ENCODE results near the gene USP25.

- TF ChIP-seq, protein P1, sequence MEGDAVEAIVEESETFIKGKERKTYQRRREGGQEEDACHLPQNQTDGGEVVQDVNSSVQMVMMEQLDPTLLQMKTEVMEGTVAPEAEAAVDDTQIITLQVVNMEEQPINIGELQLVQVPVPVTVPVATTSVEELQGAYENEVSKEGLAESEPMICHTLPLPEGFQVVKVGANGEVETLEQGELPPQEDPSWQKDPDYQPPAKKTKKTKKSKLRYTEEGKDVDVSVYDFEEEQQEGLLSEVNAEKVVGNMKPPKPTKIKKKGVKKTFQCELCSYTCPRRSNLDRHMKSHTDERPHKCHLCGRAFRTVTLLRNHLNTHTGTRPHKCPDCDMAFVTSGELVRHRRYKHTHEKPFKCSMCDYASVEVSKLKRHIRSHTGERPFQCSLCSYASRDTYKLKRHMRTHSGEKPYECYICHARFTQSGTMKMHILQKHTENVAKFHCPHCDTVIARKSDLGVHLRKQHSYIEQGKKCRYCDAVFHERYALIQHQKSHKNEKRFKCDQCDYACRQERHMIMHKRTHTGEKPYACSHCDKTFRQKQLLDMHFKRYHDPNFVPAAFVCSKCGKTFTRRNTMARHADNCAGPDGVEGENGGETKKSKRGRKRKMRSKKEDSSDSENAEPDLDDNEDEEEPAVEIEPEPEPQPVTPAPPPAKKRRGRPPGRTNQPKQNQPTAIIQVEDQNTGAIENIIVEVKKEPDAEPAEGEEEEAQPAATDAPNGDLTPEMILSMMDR (IDR thresholded peaks at IDR 0.05) = no peak
- no peak for TF ChIP-seq POLR2A (IDR thresholded peaks at IDR 0.05)
Measured at GRCh38 chr21:15774590-15774989, 44.8 kb downstream of the USP25 start.

Data from testis (tissue), 2 donors.